K562 (cell line): ENCODE results near the gene ANK2. TPM values are rescaled to one million over a fixed set of nuclear protein-coding genes. Genes with fewer than 3 reads are reported as not detected.

Experiments used
- ATAC-seq: fragments of 200-7000 bp; cut with Tn5 transposase; 3 replicates; pipeline ENCODE4 v1.9.1; 2020; ENCODE audit warnings: moderate library complexity
- BruUV-seq: library from RNA; stranded (reverse); fragments of 400-500 nt; replicated peaks from 2 replicates; lab custom pipeline; 2021; lab: Mats Ljungman, UMichigan
- CTCF ChIA-PET: fragments of 300-600 bp; formaldehyde crosslinking; extraction: SDS; loops from one replicate; lab custom pipeline; 2021; ENCODE audit warnings: low intra/inter-chr PET ratio; lab: Yijun Ruan, JAX
- POLR2A ChIA-PET: fragments of 300-600, 350-650 bp; sonication (Branson Sonifier 250); formaldehyde crosslinking; extraction: SDS; loops from one replicate; lab custom pipeline; 2021; ENCODE audit warnings: antibody characterized with exemption, inconsistent platforms; lab: Yijun Ruan, JAX
- DNase-seq, 4 experiments: peaks; one replicate each; pipeline versions ENCODE4 v3.0.0 to v3.0.0-alpha.2; 2011 to 2018; ENCODE audit warnings: low spot score in 3 of 4, mixed read lengths in 3 of 4; ENCODE audit errors: extremely low read depth in 1 of 4
- FAIRE-seq: peaks from 2 replicates; lab custom pipeline; 2011; peaks lifted over from hg19 to GRCh38; lab: Jason Lieb, UNC
- H2AFZ ChIP-seq: 2 replicates; pipeline ENCODE4 v1.6.0; 2011; ENCODE audit warnings: low read depth, low read length, control low read depth, inconsistent platforms
- H3K27ac ChIP-seq: fragments of 200-600 bp; 3 replicates; pipeline ENCODE4 v1.8.0; 2011; ENCODE audit warnings: low read depth, mild to moderate bottlenecking, control low read depth, inconsistent platforms, low read length, moderate library complexity, mixed read lengths; ENCODE audit errors: extremely low read depth
- H3K27me3 ChIP-seq, 2 experiments: fragments of 300-600 bp in 1 of 2; 2 replicates in 1 of 2; 3 replicates in 1 of 2; pipeline versions ENCODE4 v1.6.0 to v1.8.0; 2011; ENCODE audit warnings: inconsistent platforms in 2 of 2, low read length in 2 of 2, mild to moderate bottlenecking in 1 of 2, mixed read lengths in 1 of 2, moderate library complexity in 1 of 2; ENCODE audit not compliant: control insufficient read depth in 2 of 2, insufficient read depth in 2 of 2
- H3K36me3 ChIP-seq: fragments of 300-600 bp; 3 replicates; pipeline ENCODE4 v1.8.0; 2011; ENCODE audit warnings: mild to moderate bottlenecking, low read length, inconsistent platforms; ENCODE audit not compliant: control insufficient read depth, insufficient read depth
- H3K4me1 ChIP-seq, 2 experiments: fragments of 200-600 bp in 1 of 2; replicated peaks in 1 of 2; 2 replicates in 1 of 2; 3 replicates in 1 of 2; pipeline versions ENCODE4 v1.5.1 to v1.8.0; 2011; ENCODE audit warnings: inconsistent platforms in 2 of 2, low read length in 2 of 2, mild to moderate bottlenecking in 1 of 2, mixed read lengths in 1 of 2, moderate library complexity in 1 of 2; ENCODE audit not compliant: control insufficient read depth in 2 of 2, insufficient read depth in 2 of 2
- H3K4me2 ChIP-seq: 2 replicates; pipeline ENCODE4 v1.6.1; 2011; ENCODE audit warnings: low read length, control low read depth, inconsistent platforms, mixed read lengths; ENCODE audit not compliant: insufficient read depth
- H3K4me3 ChIP-seq: fragments of 200-600 bp; sonication (generic), shearing (Covaris generic); 2 replicates; pipeline ENCODE4 v1.5.1; 2016; ENCODE audit warnings: control low read depth, inconsistent platforms
- H3K79me2 ChIP-seq: fragments of 200-600 bp; 3 replicates; pipeline ENCODE4 v1.8.0; 2011; ENCODE audit warnings: low read length, inconsistent platforms; ENCODE audit not compliant: control insufficient read depth, insufficient read depth
- H3K9ac ChIP-seq, 2 experiments: 2 replicates each; pipeline versions ENCODE4 v1.6.0 to v1.6.1; 2011; ENCODE audit warnings: low read depth in 2 of 2, low read length in 2 of 2, control low read depth in 1 of 2, inconsistent platforms in 1 of 2, mild to moderate bottlenecking in 1 of 2, mixed read lengths in 1 of 2; ENCODE audit not compliant: insufficient read depth in 1 of 2
- H3K9me1 ChIP-seq: one replicate; pipeline ENCODE4 v1.6.0; 2011; ENCODE audit warnings: inconsistent platforms, mild to moderate bottlenecking, low read length, moderate library complexity; ENCODE audit not compliant: control insufficient read depth, insufficient read depth
- H3K9me3 ChIP-seq: replicated peaks from 2 replicates; pipeline ENCODE4 v1.5.1; 2011; ENCODE audit warnings: low read depth, low read length, inconsistent platforms; ENCODE audit not compliant: control insufficient read depth, insufficient read depth
- H4K20me1 ChIP-seq: replicated peaks from 2 replicates; pipeline ENCODE4 v1.6.1; 2011; ENCODE audit warnings: low read length, inconsistent platforms, mixed read lengths; ENCODE audit not compliant: control insufficient read depth, insufficient read depth
- CCAR2 ChIP-seq: fragments of 200-400 bp; formaldehyde crosslinking; IDR thresholded peaks from 2 replicates; pipeline ENCODE4 v1.6.1; 2017; ENCODE audit warnings: mild to moderate bottlenecking, low read depth, low read length
- CTCF ChIP-seq, 3 experiments: IDR thresholded peaks in 2 of 3; conservative IDR thresholded peaks in 1 of 3; 2 replicates each; pipeline ENCODE4 v1.5.1; 2011 to 2012; ENCODE audit warnings: low read length in 3 of 3, mild to moderate bottlenecking in 3 of 3, control low read depth in 2 of 3, improper control_type of control experiment in 1 of 3, inconsistent platforms in 1 of 3, low read depth in 1 of 3, mixed read lengths in 1 of 3, moderate library complexity in 1 of 3; ENCODE audit not compliant: insufficient read depth in 2 of 3
- ETV6 ChIP-seq, 3 experiments: fragments of 150-350 bp in 1 of 3; sonication (generic) in 1 of 3; formaldehyde crosslinking in 1 of 3; IDR thresholded peaks; 2 replicates each; pipeline versions ENCODE4 v1.6.1 to v1.8.0; 2014 to 2022; ENCODE audit warnings: borderline replicate concordance in 2 of 3, low read depth in 2 of 3, antibody characterized with exemption in 1 of 3, low read length in 1 of 3, mild to moderate bottlenecking in 1 of 3, missing genetic modification reagents in 1 of 3
- FOXK2 ChIP-seq, 2 experiments: fragments of 450-650 bp; IDR thresholded peaks in 1 of 2; conservative IDR thresholded peaks in 1 of 2; 2 replicates each; pipeline ENCODE4 v1.6.1; 2016; ENCODE audit warnings: low read depth in 2 of 2, mild to moderate bottlenecking in 1 of 2
- MNT ChIP-seq, 2 experiments: fragments of 450-650 bp; conservative IDR thresholded peaks; 2 replicates each; pipeline ENCODE4 v1.6.1; 2017; ENCODE audit warnings: mild to moderate bottlenecking in 2 of 2, moderate library complexity in 2 of 2
- NFE2 ChIP-seq: IDR thresholded peaks from 2 replicates; pipeline ENCODE4 v1.6.1; 2014; ENCODE audit warnings: antibody characterized with exemption, low read depth
- NR2F6 ChIP-seq: fragments of 450-650 bp; formaldehyde crosslinking; IDR thresholded peaks from 2 replicates; pipeline ENCODE4 v1.4.0; 2020; ENCODE audit warnings: mild to moderate bottlenecking
- SMARCB1 ChIP-seq: IDR thresholded peaks from 2 replicates; pipeline ENCODE4 v1.6.1; 2011; ENCODE audit warnings: improper control_type of control experiment, low read depth; ENCODE audit not compliant: insufficient read length
- ZNF780A ChIP-seq: fragments of 250-450 bp; sonication (Bioruptor Pico); IDR thresholded peaks from 2 replicates; pipeline ENCODE4 v1.5.0; 2021; ENCODE audit warnings: mild to moderate bottlenecking
- WGBS: fragments of 100-300 bp; shearing (Covaris generic); methylation state at CpG from one replicate; pipeline ENCODE4 v1.1.6; 2016; ENCODE audit warnings: low coverage, mixed read lengths; ENCODE audit not compliant: insufficient coverage; ENCODE audit errors: missing lambda C conversion rate; 5-methylcytosine and 5-hydroxymethylcytosine counted together
- in situ Hi-C: fragments of 300-500 bp; cut with MboI; formaldehyde crosslinking; loops from 4 replicates; pipeline ENCODE4 v1.15.0; 2018; ENCODE audit warnings: inconsistent platforms, mixed read lengths
- intact Hi-C: fragments of 100-400 bp; cut with micrococcal nuclease; formaldehyde crosslinking; loops from 2 replicates; pipeline ENCODE4 v1.14.2; 2022
- polyA plus RNA-seq, 8 experiments: library from polyadenylated mRNA; depleted of rRNA in 4 of 8; stranded (reverse) in 5 of 8; unstranded in 3 of 8; fragments of >200 nt; fragmentation: Nextera tagmentation in 2 of 8; fragmentation: Illumina TruSeq in 1 of 8; extraction: Ambion mirVana in 2 of 8; extraction: Trizol in 1 of 8; gene quantifications; 2 replicates each; pipeline versions ENCODE4 v1.2.1 to v1.2.3, GENCODE V29; 2011 to 2014; ENCODE audit warnings: inconsistent platforms in 1 of 8, missing spikeins in 1 of 8
- total RNA-seq, 7 experiments: library from RNA; depleted of rRNA in 6 of 7; stranded (reverse); fragments of >200 nt in 6 of 7; fragmentation: Illumina TruSeq in 2 of 7; extraction: Trizol in 2 of 7; gene quantifications; 2 replicates each; pipeline versions ENCODE4 v1.2.1 to v1.2.3, GENCODE V29; 2011 to 2021; ENCODE audit warnings: low replicate concordance in 1 of 7

ANK2 gene
- total and polyA plus RNA-seq, 9 of the 15 experiments (the other 6 are each of a cell fraction or from before 2014, with no cell fraction given) = 0.07 to 0.24 TPM; not detected in 7

- TF ChIP-seq CTCF (IDR thresholded peaks at IDR 0.05 in 2 of 3, conservative IDR thresholded peaks at IDR 0.05 in 1 of 3; ENCODE audit: insufficient read depth in 2 of 3, low read depth in 1 of 3, low read length in 3 of 3) (peak; percentile 61 to 74 (median 71)), ETV6 (IDR thresholded peaks at IDR 0.05; ENCODE audit: borderline replicate concordance in 1 of 2, low read depth in 2 of 2, low read length in 1 of 2) (no peak), ETV6 (CRISPR knock-in tag; IDR thresholded peaks at IDR 0.05; ENCODE audit: borderline replicate concordance) (no peak)
Observed at GRCh38 chr4:113394730-113395530, 345.5 kb downstream of the ANK2 start (continued).

GRCh38 chr4:113397114-113397701 is 347.8 kb downstream of the ANK2 start:
- no peak for ATAC-seq
- ChIA-PET CTCF (no interaction called here), POLR2A (no interaction called here)
- no peaks in the 10 kb centered on the region for H3K27me3 ChIP-seq
- H2AFZ ChIP-seq = no peak overlapping the region
- no peaks in the 10 kb centered on the region for H3K4me1 ChIP-seq
- no peaks in the 10 kb centered on the region for H3K36me3 ChIP-seq
- DNase-seq = no peak
- H3K9me1 ChIP-seq = no peaks in the 10 kb centered on the region
- BruUV-seq = no TSS peak
- in situ Hi-C loops = loop anchor here (10.0 kb wide), 1 partner anchor 1298 kb away; no protein-coding TSS in a partner anchor
- TF ChIP-seq SMARCB1 (no peak), ZNF780A (CRISPR knock-in tag) (no peak), CCAR2 (no peak), FOXK2 (conservative IDR thresholded peaks at IDR 0.05 in 1 of 2, IDR thresholded peaks at IDR 0.05 in 1 of 2; ENCODE audit: low read depth in 2 of 2) (no peak), NFE2 (no peak), NR2F6 (CRISPR knock-in tag) (no peak), MNT (conservative IDR thresholded peaks at IDR 0.05) (no peak)
- H3K4me3 ChIP-seq = no peak overlapping the region
- H3K27ac ChIP-seq = no peak overlapping the region
- no peak overlapping the region for H3K4me2 ChIP-seq
- 0% methylated on average over 5 of the region's 5 CpGs for WGBS
- FAIRE-seq = no peak
- no peaks in the 10 kb centered on the region for H4K20me1 ChIP-seq
- H3K9ac ChIP-seq = no peak overlapping the region
- H3K9me3 ChIP-seq = no peaks in the 10 kb centered on the region
- no peaks in the 10 kb centered on the region for H3K79me2 ChIP-seq
- intact Hi-C loops = loop anchor here (10.0 kb wide), 1 partner anchor 678 kb away; no protein-coding TSS in a partner anchor
